ENCODE data around the gene DUSP10.

The DUSP10 gene

GRCh38 chr1:221747839-221748238, 6.0 kb upstream of the DUSP10 start:
- no peak for DNase-seq (ENCODE audit: low spot score)
- in situ Hi-C loops (cut with MboI; ENCODE audit: low pct_unique_long_range_greater_than_20kb, low sequenced_read_pairs, unreplicated experiment) = loop anchor here (25.0 kb wide), 2 partner anchors 414 to 714 kb away; no protein-coding TSS in a partner anchor
- TF ChIP-seq CTCF (IDR thresholded peaks at IDR 0.05; ENCODE audit: extremely low read depth, insufficient read depth, missing control alignments) = no peak

- peak; percentile 56 for DNase-seq (ENCODE audit: low spot score)
- no peak for TF ChIP-seq CTCF (IDR thresholded peaks at IDR 0.05; ENCODE audit: extremely low read depth, insufficient read depth, missing control alignments)
- in situ Hi-C loops (cut with MboI; ENCODE audit: low pct_unique_long_range_greater_than_20kb, low sequenced_read_pairs, unreplicated experiment) = loop anchor here (25.0 kb wide), 2 partner anchors 419 to 719 kb away; no protein-coding TSS in a partner anchor
Measured at GRCh38 chr1:221743416-221744208, 1.7 kb upstream of the DUSP10 start.

- TF ChIP-seq CTCF (IDR thresholded peaks at IDR 0.05; ENCODE audit: extremely low read depth, insufficient read depth, missing control alignments) = peak; percentile 38
- in situ Hi-C loops (cut with MboI; ENCODE audit: low pct_unique_long_range_greater_than_20kb, low sequenced_read_pairs, unreplicated experiment) = loop anchor here (25.0 kb wide), 2 partner anchors 420 to 720 kb away; no protein-coding TSS in a partner anchor
- peak; percentile 79 for DNase-seq (ENCODE audit: low spot score)
Measured at GRCh38 chr1:221742555-221743415, 896 bp upstream of the DUSP10 start.

GRCh38 chr1:221740993-221741702, 741 bp downstream of the DUSP10 start:
- DNase-seq (ENCODE audit: low spot score) = peak; percentile 22
- no peak for TF ChIP-seq CTCF (IDR thresholded peaks at IDR 0.05; ENCODE audit: extremely low read depth, insufficient read depth, missing control alignments)
- in situ Hi-C loops (cut with MboI; ENCODE audit: low pct_unique_long_range_greater_than_20kb, low sequenced_read_pairs, unreplicated experiment) = loop anchor here (25.0 kb wide), 2 partner anchors 421 to 721 kb away; no protein-coding TSS in a partner anchor

- in situ Hi-C loops (cut with MboI; ENCODE audit: low pct_unique_long_range_greater_than_20kb, low sequenced_read_pairs, unreplicated experiment) = loop anchor here (25.0 kb wide), 2 partner anchors 422 to 722 kb away; no protein-coding TSS in a partner anchor
- peak; percentile 23 for DNase-seq (ENCODE audit: low spot score)
- no peak for TF ChIP-seq CTCF (IDR thresholded peaks at IDR 0.05; ENCODE audit: extremely low read depth, insufficient read depth, missing control alignments)
Measured at GRCh38 chr1:221740369-221740992, 1.4 kb downstream of the DUSP10 start.
